HG02973 (cell line): Measurements from ENCODE around the gene GPR32.
"Not testable (repeated sequence)": the region's sequence is repeated elsewhere in the genome, so short reads cannot be mapped to it uniquely, and the experiment has no call there.

Experiments
- ATAC-seq: cut with Tn5 transposase; IDR thresholded peaks from one replicate; pipeline ENCODE4 v1.9.1; 2021; ENCODE audit warnings: moderate library complexity; ENCODE audit not compliant: unreplicated experiment

Gene GPR32

GRCh38 chr19:50745221-50745620 is 25.0 kb upstream of the GPR32 start:
- ATAC-seq, result no peak

GRCh38 chr19:50747141-50747540 is 23.1 kb upstream of the GPR32 start:
- ATAC-seq, result not testable (repeated sequence)

DNA sequence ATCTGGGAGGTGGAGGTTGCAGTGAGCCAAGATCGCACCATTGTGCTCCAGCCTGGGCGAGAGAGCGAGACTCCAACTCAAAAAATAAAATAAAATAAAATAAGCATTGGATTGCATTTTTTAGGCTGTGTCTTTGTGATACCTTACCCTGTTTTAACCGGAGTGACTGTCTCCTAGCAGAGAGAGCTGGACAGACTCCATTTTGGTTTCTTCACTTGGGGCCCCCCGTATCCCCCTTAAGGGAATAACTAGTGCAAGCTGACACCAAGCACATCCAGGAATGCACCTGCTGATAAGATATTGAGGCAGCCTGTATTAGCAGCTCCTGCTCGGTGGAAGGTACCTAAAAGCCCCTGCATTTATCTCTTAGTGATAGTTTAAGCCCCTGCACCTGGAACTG is 20.8 kb upstream of the GPR32 start:
- no peak for ATAC-seq

DNA sequence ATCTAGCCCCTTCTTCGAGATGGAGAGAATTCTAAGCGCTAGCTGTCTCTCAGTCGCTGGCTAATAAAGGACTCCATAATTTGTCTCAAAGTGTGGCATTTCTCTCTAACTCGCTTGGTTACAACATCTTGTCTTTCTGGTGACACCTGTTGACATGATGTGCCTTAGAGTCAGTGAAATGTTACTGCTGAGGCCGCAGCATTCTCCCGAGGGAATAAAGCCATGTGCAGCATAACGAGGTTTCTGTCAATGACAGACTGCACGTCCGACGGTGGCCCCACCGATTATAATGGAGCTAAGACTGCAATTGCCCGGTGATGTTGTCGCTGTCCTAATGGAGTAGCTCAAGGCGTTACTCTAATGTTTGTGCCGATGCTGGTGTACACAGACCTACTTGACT is 20.3 kb upstream of the GPR32 start:
- ATAC-seq, result no peak

- ATAC-seq, result no peak
These were observed 16.4 kb upstream of the GPR32 start for GRCh38 chr19:50753879-50754278.

GRCh38 chr19:50756244-50756643 is 14.0 kb upstream of the GPR32 start:
- not testable (repeated sequence) for ATAC-seq

DNA sequence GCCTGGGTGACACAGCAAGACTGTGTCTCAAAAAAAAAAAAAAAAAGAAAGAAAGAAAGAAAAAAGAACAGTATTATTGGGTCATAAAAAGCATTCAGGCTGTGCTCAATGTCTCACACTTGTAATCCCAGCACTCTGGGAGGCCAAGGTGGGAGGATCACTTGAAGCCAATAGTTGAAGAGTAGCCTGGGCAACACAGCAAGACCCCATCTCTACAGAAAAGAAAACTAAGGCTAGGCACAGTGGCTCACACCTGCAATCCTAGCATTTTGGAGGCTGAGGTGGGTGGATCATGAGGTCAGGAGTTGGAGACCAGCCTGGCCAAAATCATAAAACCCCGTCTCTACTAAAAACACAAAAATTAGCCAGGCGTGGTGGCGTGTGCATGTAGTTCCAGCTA is 12.6 kb upstream of the GPR32 start:
- not testable (repeated sequence) for ATAC-seq

GRCh38 chr19:50759076-50759475 is 11.2 kb upstream of the GPR32 start:
- ATAC-seq, result not testable (repeated sequence)

DNA sequence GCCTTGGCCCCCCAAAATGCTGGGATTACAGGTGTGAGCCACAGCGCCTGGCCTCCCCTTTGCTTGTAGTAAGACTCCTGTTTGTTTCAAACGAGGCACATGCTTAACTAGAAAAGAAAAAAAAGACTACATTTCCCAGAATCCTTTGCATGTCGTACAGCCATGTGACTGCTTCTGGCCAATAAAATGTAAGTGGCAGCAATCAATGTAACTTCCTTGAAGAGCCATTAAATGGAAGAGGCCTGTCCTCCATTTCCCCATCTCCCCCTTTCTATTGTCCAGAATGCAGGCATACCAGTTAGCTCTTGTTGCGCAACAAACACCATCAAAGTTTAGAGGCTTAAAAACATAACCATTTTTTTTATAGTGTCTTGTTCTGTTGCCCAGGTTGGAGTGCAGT is 10.4 kb upstream of the GPR32 start:
- no peak for ATAC-seq

DNA sequence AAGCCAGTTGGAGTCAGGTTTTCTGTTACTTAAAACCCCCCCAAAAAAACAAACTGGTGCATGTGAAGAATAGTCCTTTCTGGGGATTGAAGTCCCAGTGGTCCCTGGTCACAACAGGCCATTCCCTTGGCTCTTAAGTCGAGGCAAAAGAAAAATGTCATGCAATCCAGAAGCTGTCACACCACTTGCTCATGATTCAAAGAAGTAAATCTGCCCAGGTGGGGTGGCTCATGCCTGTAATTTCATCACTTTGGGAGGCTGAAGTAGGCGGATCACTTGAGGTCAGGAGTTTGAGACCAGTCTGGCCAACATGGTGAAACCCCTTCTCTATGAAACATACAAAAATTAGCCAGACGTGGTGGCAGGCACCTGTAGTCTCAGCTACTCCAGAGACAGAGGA is 8.8 kb upstream of the GPR32 start:
- not testable (repeated sequence) for ATAC-seq

GRCh38 chr19:50763521-50763920 is 6.7 kb upstream of the GPR32 start:
- not testable (repeated sequence) for ATAC-seq

DNA sequence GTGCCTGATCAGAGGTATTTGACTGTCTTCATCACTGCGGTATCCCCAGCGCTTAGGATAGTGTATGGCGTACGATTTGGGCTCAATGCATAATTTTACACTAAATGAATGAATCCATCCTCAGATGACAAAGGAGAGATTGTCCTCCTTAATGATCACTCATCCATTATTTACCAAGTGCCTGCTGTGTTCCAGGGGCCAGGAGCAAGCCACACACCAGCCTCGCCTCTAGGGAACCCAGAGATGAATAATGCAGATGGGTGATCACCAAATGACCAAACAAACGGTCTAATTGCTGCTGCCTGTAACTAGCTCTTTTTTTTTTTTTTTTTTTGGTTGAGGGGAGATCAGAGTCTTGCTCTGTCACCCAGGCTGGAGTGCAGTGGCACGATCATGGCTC is 5.9 kb upstream of the GPR32 start:
- no peak for ATAC-seq

DNA sequence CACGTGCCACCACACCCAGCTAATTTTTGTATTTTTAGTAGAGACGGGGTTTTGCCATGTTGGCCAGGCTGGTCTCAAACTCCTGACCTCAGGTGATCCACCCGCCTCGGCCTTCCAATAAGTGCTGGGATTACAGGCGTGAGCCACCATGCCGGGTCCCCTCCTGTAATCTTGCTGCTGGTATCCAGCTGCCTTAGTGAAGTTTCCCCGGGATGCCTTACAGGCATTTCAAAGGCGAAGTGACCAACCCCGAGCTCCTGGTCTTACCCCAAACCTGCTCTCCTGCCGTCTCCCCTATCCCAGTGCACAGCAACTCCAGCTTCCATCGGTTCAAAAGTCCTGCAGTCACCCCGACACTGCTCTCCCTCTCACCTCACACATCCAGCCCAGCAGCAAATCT is 3.5 kb upstream of the GPR32 start:
- not testable (repeated sequence) for ATAC-seq

DNA sequence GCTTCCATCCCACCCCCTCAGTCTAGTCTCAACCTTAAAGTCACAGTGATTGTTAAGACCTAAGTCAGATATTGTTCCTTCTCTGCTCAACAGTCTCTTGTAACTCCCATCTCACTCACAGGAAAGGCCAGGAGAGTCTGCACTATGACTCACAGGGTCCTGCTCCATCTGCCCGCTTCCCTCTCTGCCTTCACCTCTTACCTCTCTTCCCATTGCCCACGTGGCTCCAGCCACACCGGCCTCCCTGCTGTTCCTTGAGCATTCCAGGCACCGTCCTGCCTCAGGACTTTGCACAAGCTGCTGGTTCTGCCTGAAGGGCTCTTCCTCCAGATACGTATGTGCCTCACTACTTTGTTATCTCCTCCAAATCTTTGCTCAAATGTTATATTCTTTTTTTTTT is 3.0 kb upstream of the GPR32 start:
- ATAC-seq, result not testable (repeated sequence)

DNA sequence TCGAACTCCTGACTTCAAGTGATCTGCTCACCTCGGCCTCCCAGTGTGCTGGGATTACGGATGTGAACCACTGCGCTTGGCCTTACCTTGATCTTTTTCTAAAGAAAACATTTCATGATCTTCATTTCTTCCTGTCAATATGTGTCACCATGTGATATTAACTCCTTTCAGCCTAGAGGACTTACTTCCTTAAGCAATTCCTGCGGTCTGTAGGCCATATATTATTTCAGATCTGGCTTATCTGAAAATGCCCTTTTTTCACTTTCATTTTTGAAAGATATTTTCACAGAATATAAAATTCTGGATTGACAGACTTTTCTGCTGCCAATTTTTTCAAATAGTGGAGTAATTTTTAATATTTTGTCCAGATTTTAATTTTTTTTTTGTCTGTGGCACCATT is 2.0 kb upstream of the GPR32 start:
- no peak for ATAC-seq

DNA sequence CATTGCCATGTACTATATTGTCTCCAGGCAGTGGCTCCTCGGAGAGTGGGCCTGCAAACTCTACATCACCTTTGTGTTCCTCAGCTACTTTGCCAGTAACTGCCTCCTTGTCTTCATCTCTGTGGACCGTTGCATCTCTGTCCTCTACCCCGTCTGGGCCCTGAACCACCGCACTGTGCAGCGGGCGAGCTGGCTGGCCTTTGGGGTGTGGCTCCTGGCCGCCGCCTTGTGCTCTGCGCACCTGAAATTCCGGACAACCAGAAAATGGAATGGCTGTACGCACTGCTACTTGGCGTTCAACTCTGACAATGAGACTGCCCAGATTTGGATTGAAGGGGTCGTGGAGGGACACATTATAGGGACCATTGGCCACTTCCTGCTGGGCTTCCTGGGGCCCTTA is 624 bp downstream of the GPR32 start:
- no peak for ATAC-seq

DNA sequence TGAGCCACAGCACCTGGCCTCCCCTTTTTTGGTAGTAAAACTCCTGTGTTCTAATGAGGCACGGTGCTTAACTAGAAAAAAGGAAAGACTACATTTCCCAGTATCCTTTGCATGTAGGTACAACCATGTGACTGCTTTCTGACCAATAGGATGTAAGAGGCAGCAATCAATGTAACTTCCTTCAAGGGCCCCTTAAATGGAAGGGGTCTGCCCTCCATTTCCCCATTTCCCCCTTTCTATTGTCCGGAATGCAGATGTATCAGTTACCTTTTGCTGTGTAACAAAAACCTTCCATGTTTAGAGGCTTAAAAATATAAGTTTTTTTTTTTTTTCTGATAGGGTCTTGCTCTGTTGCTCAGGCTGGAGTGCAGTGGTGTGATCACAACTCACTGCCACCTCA is 2.2 kb downstream of the GPR32 start:
- ATAC-seq, result no peak

DNA sequence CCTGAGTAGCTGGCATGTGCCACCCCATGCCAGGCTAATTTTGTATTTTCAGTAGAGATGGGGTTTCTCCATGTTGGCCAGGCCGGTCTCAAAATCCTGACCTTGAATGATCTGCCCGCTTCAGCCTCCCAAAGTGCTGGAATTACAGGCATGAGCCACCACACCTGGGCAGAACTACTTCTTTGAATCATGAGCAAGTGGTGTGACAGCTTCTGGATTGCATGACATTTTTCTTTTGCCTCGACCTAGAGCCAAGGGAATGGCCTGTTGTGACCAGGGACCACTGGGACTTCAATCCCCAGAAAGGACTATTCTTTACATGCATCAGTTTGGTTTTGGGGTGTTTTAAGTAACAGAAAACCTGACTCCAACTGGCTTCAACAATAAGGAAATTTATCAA is 2.6 kb downstream of the GPR32 start:
- not testable (repeated sequence) for ATAC-seq

DNA sequence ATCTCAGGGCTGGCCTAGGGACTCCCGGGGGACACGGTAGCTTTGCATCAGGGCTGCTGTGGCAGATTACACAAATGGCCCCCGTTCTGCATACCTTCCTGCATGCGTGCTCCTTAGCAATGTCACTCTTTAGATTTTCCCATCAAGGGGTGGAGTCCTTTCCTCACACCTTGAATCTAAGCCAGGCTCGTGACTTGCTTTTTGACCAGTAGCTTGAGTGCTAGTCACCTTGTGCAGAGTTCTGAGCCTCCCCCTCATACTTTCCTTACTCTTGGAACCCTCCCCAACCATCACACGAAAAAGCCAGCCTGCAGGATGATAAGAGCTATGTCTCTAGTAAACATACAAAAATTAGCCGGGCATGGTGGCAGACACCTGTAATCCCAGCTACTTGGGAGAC is 3.2 kb downstream of the GPR32 start:
- not testable (repeated sequence) for ATAC-seq

GRCh38 chr19:50776131-50776530 is 5.9 kb downstream of the GPR32 start:
- ATAC-seq, result no peak

DNA sequence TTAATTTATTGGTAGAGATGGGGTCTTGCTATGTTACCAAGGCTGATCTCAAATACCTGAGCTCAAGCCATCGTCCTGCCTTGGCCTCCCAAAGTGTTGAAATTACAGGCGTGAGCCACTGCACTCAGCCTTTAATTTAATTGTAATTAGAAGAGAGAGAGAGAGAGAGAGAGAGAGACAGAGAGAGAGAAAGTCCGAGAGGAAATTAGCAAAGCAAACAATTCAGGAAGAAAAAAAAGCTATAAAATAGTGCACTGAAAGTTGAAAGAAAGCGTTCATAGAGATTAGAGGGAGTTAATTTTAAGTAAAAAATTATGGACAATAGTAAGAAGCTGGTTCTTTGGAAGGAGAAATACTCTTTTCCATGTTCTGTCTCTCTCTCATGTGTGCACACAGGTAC is 7.0 kb downstream of the GPR32 start:
- no peak for ATAC-seq

GRCh38 chr19:50777830-50778303 is 7.6 kb downstream of the GPR32 start:
- no peak for ATAC-seq

DNA sequence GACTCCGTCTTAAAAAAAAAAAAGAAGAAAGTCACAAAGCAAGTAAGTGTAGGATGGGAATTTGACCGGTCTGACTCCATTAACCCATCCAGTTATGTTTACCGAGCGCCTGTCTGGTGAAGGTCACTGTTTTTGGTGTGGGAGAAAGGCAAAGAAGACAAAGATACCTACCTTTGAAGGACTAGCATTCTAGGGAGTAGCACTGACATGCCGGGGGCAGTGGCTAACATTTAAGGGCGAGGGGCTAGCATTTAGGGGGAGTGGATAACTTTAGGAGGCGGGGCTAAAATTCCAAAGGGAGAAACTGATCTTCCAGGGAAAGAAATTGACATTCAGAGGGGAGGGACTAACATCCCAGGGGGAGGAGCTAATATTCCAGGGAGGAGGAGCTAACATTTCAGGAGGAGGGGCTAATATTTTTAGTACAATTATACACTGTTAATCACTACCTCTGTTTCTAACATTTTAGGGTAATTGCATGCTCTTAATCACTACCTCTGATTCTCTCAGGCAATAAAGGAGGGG is 8.7 kb downstream of the GPR32 start:
- no peak for ATAC-seq
